Right lobe of liver (tissue), 6 donors: ENCODE measurements around the gene KICS2. TPM values are rescaled to one million over a fixed set of nuclear protein-coding genes. Genes with fewer than 3 reads are reported as not detected.
A peak's percentile ranks its signal among the peaks of the same experiment; 100 is the strongest.

Source experiments
- ATAC-seq, 4 donors: fragments of 200-7000 bp; cut with Tn5 transposase; one replicate each; pipeline ENCODE4 v1.9.1; 2020; ENCODE audit warnings: mild to moderate bottlenecking in 4 of 4, moderate library complexity in 4 of 4
- DNase-seq, 3 donors: peaks; one replicate each; pipeline ENCODE4 v3.0.0-alpha.2; 2020
- H3K27ac ChIP-seq, 3 donors: fragments of 200-600 bp; one replicate each; pipeline ENCODE4 v1.8.0; 2022
- H3K27me3 ChIP-seq, 2 donors: fragments of 200-600 bp; one replicate each; pipeline ENCODE4 v1.8.0; 2022
- H3K36me3 ChIP-seq, 4 donors: fragments of 200-600 bp; sonication (generic) in 1 of 4; one replicate each; pipeline versions ENCODE4 v1.5.1 to v1.8.0; 2017 to 2022; ENCODE audit warnings: control low read depth in 1 of 4
- H3K4me1 ChIP-seq, 4 donors: fragments of 200-600 bp; sonication (generic) in 1 of 4; one replicate each; pipeline versions ENCODE4 v1.5.1 to v1.8.0; 2017 to 2022; ENCODE audit warnings: control low read depth in 1 of 4
- H3K4me3 ChIP-seq, 3 donors: fragments of 200-600 bp; one replicate each; pipeline ENCODE4 v1.8.0; 2022
- H3K9me3 ChIP-seq, 4 donors: fragments of 200-600 bp; sonication (generic) in 1 of 4; one replicate each; pipeline versions ENCODE4 v1.5.1 to v1.8.0; 2017 to 2022; ENCODE audit warnings: control low read depth in 1 of 4
- CTCF ChIP-seq, 4 donors: fragments of 200-600 bp in 3 of 4; fragments of 450-650 bp in 1 of 4; IDR thresholded peaks; one replicate each; pipeline versions ENCODE4 v1.5.1 to v1.8.0; 2016 to 2022; ENCODE audit warnings: antibody characterized with exemption in 4 of 4, mild to moderate bottlenecking in 2 of 4
- POLR2A ChIP-seq: fragments of 450-650 bp; IDR thresholded peaks from one replicate; pipeline ENCODE4 v1.6.1; 2017; ENCODE audit warnings: antibody characterized with exemption, mild to moderate bottlenecking
- WGBS: methylation state at CpG from one replicate; pipeline ENCODE4 v1.1.6; 2018; ENCODE audit warnings: low coverage, low lambda C conversion rate; ENCODE audit not compliant: insufficient coverage; ENCODE audit errors: missing lambda C conversion rate; 5-methylcytosine and 5-hydroxymethylcytosine counted together
- intact Hi-C, 2 donors: fragments of 100-400 bp; cut with DNase I; formaldehyde crosslinking; loops; one replicate each; pipeline versions ENCODE4 v1.11.2 to v1.14.1; 2022
- long read RNA-seq: library from polyadenylated mRNA; unstranded; transcript quantifications from one replicate; pipeline ENCODE4 v2.0.0, GENCODE V29; 2019
- total RNA-seq, 6 experiments: library from RNA; depleted of rRNA in 2 of 6; stranded (reverse); fragments of >200 nt in 2 of 6; fragmentation: NEBNext Ultra II Directional in 3 of 6; extraction: Animal tissue kit (Norgen Biotek cat#: 25700) in 3 of 6; gene quantifications; one replicate each; pipeline versions ENCODE4 v1.1.0 to v1.2.4, GENCODE V29; 2016 to 2023
- donor health status: DM: no; HTN: yes; CAD: no.
- donor health status: DM: no; HTN: no; CAD: no.
- donor health status: DM: no; HTN: no; CAD: no.
- donor health status: DM: no; HTN: yes; CAD: no.
- donor health status: DM: no; HTN: yes; CAD: no.

Gene KICS2
- 10 to 100 TPM in 2 of 6 experiments, 1 to 10 TPM in 4; 4.4 to 11.0 (median 7.6) TPM for total RNA-seq
- long read RNA-seq, partial matches to known transcripts = 0 of 3 reads
- long read RNA-seq, other reads (novel, unspliced or antisense) = 2 of 3 reads

GRCh38 chr12:64222009-64222765 lies at the start of gene KICS2:
TSS of gene KICS2 (minus strand) at chr12:64222296. CDS start at chr12:64222237, 59 bp downstream.
- intact Hi-C loops = no loop called here
- no peaks in the 10 kb centered on the region for H3K36me3 ChIP-seq
- peak within 1 kb of the TSS; percentile 74 to 96 (median 91) for H3K27ac ChIP-seq
- H3K4me1 ChIP-seq = peaks cover 0 to 11% (median 0%) of the 10 kb centered on the region in 4 donors
- TF ChIP-seq CTCF (IDR thresholded peaks at IDR 0.05) (peak in 2 of 4 donors; percentile 4 to 12), POLR2A (peak; percentile 94)
- no peaks in the 10 kb centered on the region for H3K27me3 ChIP-seq
- DNase-seq (peak; percentile 94 to 96 (median 95)), ATAC-seq (peak; percentile 98 to 99 (median 98))
- no peaks in the 10 kb centered on the region for H3K9me3 ChIP-seq
- WGBS = 0% methylated on average over 21 of the region's 56 CpGs
- H3K4me3 ChIP-seq = peak within 1 kb of the TSS; percentile 76 to 87 (median 79)

GRCh38 chr12:64270411-64270810 lies 48.3 kb upstream of the KICS2 start:
- TF ChIP-seq CTCF (IDR thresholded peaks at IDR 0.05) = no peak
- TF ChIP-seq POLR2A = no peak
- no peaks in the 10 kb centered on the region for H3K9me3 ChIP-seq
- no peak overlapping the region for H3K4me3 ChIP-seq
- ATAC-seq (no peak), DNase-seq (no peak)
- WGBS = 93% methylated on average over 1 of the region's 1 CpG
- no peaks in the 10 kb centered on the region for H3K36me3 ChIP-seq
- H3K27me3 ChIP-seq = no peaks in the 10 kb centered on the region
- no peaks in the 10 kb centered on the region for H3K4me1 ChIP-seq
- H3K27ac ChIP-seq = no peak overlapping the region
- intact Hi-C loops = no loop called here

GRCh38 chr12:64269161-64269560 lies 47.1 kb upstream of the KICS2 start:
- ATAC-seq = no peak
- 75% methylated on average over 2 of the region's 2 CpGs for WGBS
- TF ChIP-seq CTCF (IDR thresholded peaks at IDR 0.05) = no peak
- TF ChIP-seq POLR2A = no peak

GRCh38 chr12:64268409-64268808 lies 46.3 kb upstream of the KICS2 start:
- intact Hi-C loops = no loop called here
- ATAC-seq = no peak
- H3K36me3 ChIP-seq = no peaks in the 10 kb centered on the region
- H3K27me3 ChIP-seq = no peaks in the 10 kb centered on the region
- DNase-seq = no peak
- no peak overlapping the region for H3K27ac ChIP-seq
- no peak overlapping the region for H3K4me3 ChIP-seq
- no peaks in the 10 kb centered on the region for H3K4me1 ChIP-seq
- 4% methylated on average over 2 of the region's 2 CpGs for WGBS
- TF ChIP-seq CTCF (IDR thresholded peaks at IDR 0.05) = no peak
- TF ChIP-seq POLR2A = no peak
- H3K9me3 ChIP-seq = no peaks in the 10 kb centered on the region

More at GRCh38 chr12:64269161-64269560, 47.1 kb upstream of the KICS2 start:
- intact Hi-C loops = no loop called here
- no peak overlapping the region for H3K4me3 ChIP-seq
- H3K27me3 ChIP-seq = no peaks in the 10 kb centered on the region
- no peak overlapping the region for H3K27ac ChIP-seq
- H3K36me3 ChIP-seq = no peaks in the 10 kb centered on the region
- no peaks in the 10 kb centered on the region for H3K9me3 ChIP-seq
- H3K4me1 ChIP-seq = no peaks in the 10 kb centered on the region
- DNase-seq = no peak
